H1 (cell line): ENCODE data around the gene PPP1R27. TPM values are rescaled to one million over a fixed set of nuclear protein-coding genes. Genes with fewer than 3 reads are reported as not detected.

ENCODE experiments used
- CTCF ChIA-PET: fragments of 300-600 bp; sonication (Branson Sonifier 250); formaldehyde crosslinking; loops from one replicate; lab custom pipeline; 2021; ENCODE audit not compliant: partially characterized antibody; lab: Charles Lee
- POLR2A ChIA-PET: fragments of 300-600 bp; sonication (Branson Sonifier 250); formaldehyde crosslinking; loops from one replicate; lab custom pipeline; 2021; ENCODE audit warnings: inconsistent platforms; ENCODE audit not compliant: partially characterized antibody; lab: Charles Lee
- DNase-seq, 2 experiments: peaks; one replicate each; pipeline versions ENCODE4 v3.0.0 to v3.0.0-alpha.2; 2010 to 2022; ENCODE audit warnings: low spot score in 2 of 2, low read depth in 1 of 2, mixed read lengths in 1 of 2
- FAIRE-seq: peaks from 2 replicates; lab custom pipeline; 2011; peaks lifted over from hg19 to GRCh38; lab: Jason Lieb, UNC
- H2AFZ ChIP-seq: 2 replicates; pipeline ENCODE4 v1.8.1; 2012; ENCODE audit warnings: low read length, inconsistent platforms
- H2AK5ac ChIP-seq: 2 replicates; pipeline ENCODE4 v1.6.1; 2013; ENCODE audit warnings: low read depth, low read length
- H2BK120ac ChIP-seq: replicated peaks from 2 replicates; pipeline ENCODE3; 2013; ENCODE audit warnings: low read depth, low read length, inconsistent platforms
- H2BK12ac ChIP-seq: 2 replicates; pipeline ENCODE4 v1.6.1; 2013; ENCODE audit warnings: low read depth, low read length
- H2BK15ac ChIP-seq: 2 replicates; pipeline ENCODE4 v1.6.1; 2013; ENCODE audit warnings: low read length
- H2BK20ac ChIP-seq: 2 replicates; pipeline ENCODE4 v1.6.1; 2013; ENCODE audit warnings: low read length
- H2BK5ac ChIP-seq: 2 replicates; pipeline ENCODE4 v1.6.1; 2013; ENCODE audit warnings: low read depth, low read length
- H3K14ac ChIP-seq: 2 replicates; pipeline ENCODE4 v1.6.1; 2013; ENCODE audit warnings: inconsistent platforms; ENCODE audit not compliant: insufficient read length
- H3K18ac ChIP-seq: 2 replicates; pipeline ENCODE4 v1.6.1; 2013; ENCODE audit warnings: low read length; ENCODE audit errors: extremely low read depth
- H3K23ac ChIP-seq: 2 replicates; pipeline ENCODE4 v1.6.1; 2013; ENCODE audit warnings: inconsistent platforms; ENCODE audit not compliant: insufficient read length
- H3K23me2 ChIP-seq: 2 replicates; pipeline ENCODE4 v1.6.1; 2013; ENCODE audit warnings: low read depth, low read length
- H3K27ac ChIP-seq: 2 replicates; pipeline ENCODE4 v1.6.1; 2011; ENCODE audit warnings: low read depth, low read length, inconsistent platforms
- H3K27me3 ChIP-seq, 4 experiments: replicated peaks in 1 of 4; 1 replicate in 1 of 4; 2 replicates in 3 of 4; pipeline versions ENCODE4 v1.6.1 to v1.8.1; 2011 to 2013; ENCODE audit warnings: low read length in 3 of 4, mild to moderate bottlenecking in 3 of 4, inconsistent platforms in 2 of 4, mixed read lengths in 2 of 4, moderate library complexity in 1 of 4; ENCODE audit not compliant: control insufficient read depth in 3 of 4, insufficient read depth in 3 of 4; ENCODE audit errors: extremely low read depth in 1 of 4
- H3K36me3 ChIP-seq, 4 experiments: 2 replicates each; pipeline versions ENCODE4 v1.6.1 to v1.8.1; 2011 to 2013; ENCODE audit warnings: mild to moderate bottlenecking in 4 of 4, low read length in 3 of 4, moderate library complexity in 2 of 4, control low read depth in 1 of 4, inconsistent platforms in 1 of 4; ENCODE audit not compliant: insufficient read depth in 4 of 4, control insufficient read depth in 2 of 4
- H3K4ac ChIP-seq: replicated peaks from 2 replicates; pipeline ENCODE3; 2013; ENCODE audit warnings: low read length, low read depth, mixed read lengths, inconsistent platforms; ENCODE audit not compliant: insufficient read length
- H3K4me1 ChIP-seq, 4 experiments: replicated peaks in 1 of 4; 1 replicate in 1 of 4; 2 replicates in 3 of 4; pipeline versions ENCODE4 v1.6.1 to v1.8.1; 2011 to 2013; ENCODE audit warnings: low read length in 3 of 4, inconsistent platforms in 2 of 4, mixed read lengths in 1 of 4; ENCODE audit not compliant: insufficient read depth in 4 of 4, control insufficient read depth in 3 of 4
- H3K4me2 ChIP-seq, 2 experiments: 2 replicates each; pipeline versions ENCODE4 v1.6.1 to v1.8.1; 2011 to 2013; ENCODE audit warnings: low read depth in 2 of 2, low read length in 2 of 2, control low read depth in 1 of 2, inconsistent platforms in 1 of 2, mild to moderate bottlenecking in 1 of 2; ENCODE audit not compliant: insufficient read depth in 1 of 2
- H3K4me3 ChIP-seq, 4 experiments: fragments of 200-600, 300-600 bp in 1 of 4; sonication (generic), shearing (Covaris generic), sonication (Bioruptor Twin) in 1 of 4; 2 replicates each; pipeline versions ENCODE4 v1.5.1 to v1.8.1; 2011 to 2016; ENCODE audit warnings: low read length in 4 of 4, low read depth in 3 of 4, control low read depth in 2 of 4, inconsistent platforms in 2 of 4, mild to moderate bottlenecking in 2 of 4, mixed read lengths in 1 of 4, moderate library complexity in 1 of 4; ENCODE audit not compliant: insufficient read depth in 2 of 4; ENCODE audit errors: extremely low read depth in 1 of 4
- H3K56ac ChIP-seq: replicated peaks from 2 replicates; pipeline ENCODE3; 2013; ENCODE audit warnings: low read depth, mild to moderate bottlenecking, mixed read lengths, low read length, inconsistent platforms; ENCODE audit not compliant: insufficient read length
- H3K79me1 ChIP-seq: 2 replicates; pipeline ENCODE4 v1.6.1; 2013; ENCODE audit warnings: low read depth, low read length, control low read depth
- H3K79me2 ChIP-seq, 2 experiments: 2 replicates each; pipeline versions ENCODE4 v1.6.1 to v1.8.1; 2012 to 2013; ENCODE audit warnings: low read length in 2 of 2, mild to moderate bottlenecking in 2 of 2, inconsistent platforms in 1 of 2; ENCODE audit not compliant: insufficient read depth in 2 of 2, control insufficient read depth in 1 of 2
- H3K9ac ChIP-seq, 4 experiments: replicated peaks in 1 of 4; 1 replicate in 1 of 4; 2 replicates in 3 of 4; pipeline versions ENCODE4 v1.6.1 to v1.8.1; 2011 to 2013; ENCODE audit warnings: low read depth in 3 of 4, low read length in 3 of 4, control low read depth in 2 of 4, mild to moderate bottlenecking in 2 of 4, moderate library complexity in 2 of 4, inconsistent platforms in 1 of 4; ENCODE audit errors: extremely low read depth in 1 of 4
- H3K9me3 ChIP-seq, 2 experiments: 2 replicates each; pipeline versions ENCODE4 v1.6.1 to v1.8.1; 2012 to 2013; ENCODE audit warnings: mild to moderate bottlenecking in 2 of 2, moderate library complexity in 2 of 2, control low read depth in 1 of 2, inconsistent platforms in 1 of 2, low read depth in 1 of 2, low read length in 1 of 2, mixed read lengths in 1 of 2; ENCODE audit not compliant: insufficient read depth in 2 of 2
- H4K20me1 ChIP-seq, 2 experiments: replicated peaks in 1 of 2; 2 replicates each; pipeline versions ENCODE3 to v1.8.1; 2011 to 2013; ENCODE audit warnings: inconsistent platforms in 2 of 2, low read length in 2 of 2, mild to moderate bottlenecking in 1 of 2; ENCODE audit not compliant: insufficient read depth in 2 of 2, control insufficient read depth in 1 of 2
- H4K5ac ChIP-seq: 2 replicates; pipeline ENCODE4 v1.6.1; 2013; ENCODE audit warnings: low read length, low read depth, mixed read lengths, inconsistent platforms; ENCODE audit not compliant: insufficient read length
- H4K8ac ChIP-seq: 2 replicates; pipeline ENCODE4 v1.8.0; 2013; ENCODE audit warnings: mild to moderate bottlenecking, moderate library complexity, low read length, inconsistent platforms; ENCODE audit not compliant: insufficient read depth; ENCODE audit errors: extremely low read depth
- H4K91ac ChIP-seq: replicated peaks from 2 replicates; pipeline ENCODE3; 2013; ENCODE audit warnings: low read length, mixed read lengths, inconsistent platforms; ENCODE audit not compliant: insufficient read length
- CEBPB ChIP-seq: IDR thresholded peaks from 2 replicates; pipeline ENCODE4 v1.6.1; 2012; ENCODE audit warnings: low read depth, low read length
- EP300 ChIP-seq, 2 experiments: IDR thresholded peaks; 1 replicate in 1 of 2; 2 replicates in 1 of 2; pipeline ENCODE4 v1.6.1; 2011 to 2012; ENCODE audit warnings: low read depth in 2 of 2, low read length in 2 of 2, mild to moderate bottlenecking in 2 of 2, borderline replicate concordance in 1 of 2, inconsistent platforms in 1 of 2, moderate library complexity in 1 of 2
- FOSL1 ChIP-seq: IDR thresholded peaks from 2 replicates; pipeline ENCODE4 v1.6.1; 2011; ENCODE audit warnings: mild to moderate bottlenecking, low read depth, low read length, moderate library complexity; ENCODE audit not compliant: insufficient read depth
- GTF2F1 ChIP-seq: IDR thresholded peaks from 2 replicates; pipeline ENCODE4 v1.6.1; 2012; ENCODE audit warnings: low read depth, low read length, improper control_type of control experiment, borderline replicate concordance
- RAD21 ChIP-seq, 2 experiments: IDR thresholded peaks in 1 of 2; conservative IDR thresholded peaks in 1 of 2; 2 replicates each; pipeline ENCODE4 v1.6.1; 2011; ENCODE audit warnings: low read depth in 2 of 2, low read length in 2 of 2, improper control_type of control experiment in 1 of 2, inconsistent platforms in 1 of 2, mild to moderate bottlenecking in 1 of 2, moderate library complexity in 1 of 2
- RXRA ChIP-seq: IDR thresholded peaks from 2 replicates; pipeline ENCODE4 v1.6.1; 2011; ENCODE audit warnings: low read depth, mild to moderate bottlenecking, low read length, moderate library complexity; ENCODE audit not compliant: insufficient read depth
- SIN3A ChIP-seq, 2 experiments: IDR thresholded peaks in 1 of 2; conservative IDR thresholded peaks in 1 of 2; 2 replicates each; pipeline ENCODE4 v1.6.1; 2011 to 2012; ENCODE audit warnings: low read length in 2 of 2, improper control_type of control experiment in 1 of 2, low read depth in 1 of 2, mild to moderate bottlenecking in 1 of 2
- SIX5 ChIP-seq: IDR thresholded peaks from 2 replicates; pipeline ENCODE4 v1.6.1; 2011; ENCODE audit warnings: mild to moderate bottlenecking, low read depth, low read length
- TAF7 ChIP-seq: optimal IDR thresholded peaks from 2 replicates; pipeline ENCODE3; 2011; ENCODE audit warnings: low read depth, mild to moderate bottlenecking, inconsistent platforms, low read length, moderate library complexity, borderline replicate concordance
- WGBS, 2 experiments: shearing (Covaris generic) in 1 of 2; methylation state at CpG; one replicate each; pipeline versions ENCODE4 v1.1.6 to v1.1.7; 2013 to 2015; ENCODE audit warnings: low lambda C conversion rate in 2 of 2, mixed read lengths in 2 of 2, inconsistent platforms in 1 of 2, low coverage in 1 of 2, missing lambda C conversion rate in 1 of 2; ENCODE audit not compliant: insufficient replicate concordance in 2 of 2, insufficient coverage in 1 of 2, insufficient read length in 1 of 2; ENCODE audit errors: extremely low coverage in 1 of 2, missing lambda C conversion rate in 1 of 2; 5-methylcytosine and 5-hydroxymethylcytosine counted together
- polyA plus RNA-seq, 7 experiments: library from polyadenylated mRNA; depleted of rRNA in 3 of 7; stranded (reverse) in 5 of 7; unstranded in 2 of 7; fragments of >200 nt in 5 of 7; fragments of 200-250 nt in 2 of 7; gene quantifications; 1 replicate in 5 of 7; 2 replicates in 1 of 7; 4 replicates in 1 of 7; pipeline versions ENCODE4 v1.2.1 to v1.2.3, GENCODE V29; 2011 to 2013; ENCODE audit warnings: missing spikeins in 2 of 7, mixed read lengths in 2 of 7
- total RNA-seq: library from RNA; stranded (reverse); fragmentation: NEBNext Ultra II Directional; extraction: Animal tissue kit (Norgen Biotek cat#: 25700); gene quantifications from 2 replicates; pipeline ENCODE4 v1.2.1, GENCODE V29; 2021
- TF ChIP-seq, protein P1 (sequence below): IDR thresholded peaks from 2 replicates; pipeline ENCODE4 v1.6.1; 2012; ENCODE audit warnings: inconsistent platforms

The PPP1R27 gene
- total and polyA plus RNA-seq, 2 of the 8 experiments (the other 6 are each of a cell fraction or from before 2014, with no cell fraction given): 0.27 TPM; not detected in 1

DNA sequence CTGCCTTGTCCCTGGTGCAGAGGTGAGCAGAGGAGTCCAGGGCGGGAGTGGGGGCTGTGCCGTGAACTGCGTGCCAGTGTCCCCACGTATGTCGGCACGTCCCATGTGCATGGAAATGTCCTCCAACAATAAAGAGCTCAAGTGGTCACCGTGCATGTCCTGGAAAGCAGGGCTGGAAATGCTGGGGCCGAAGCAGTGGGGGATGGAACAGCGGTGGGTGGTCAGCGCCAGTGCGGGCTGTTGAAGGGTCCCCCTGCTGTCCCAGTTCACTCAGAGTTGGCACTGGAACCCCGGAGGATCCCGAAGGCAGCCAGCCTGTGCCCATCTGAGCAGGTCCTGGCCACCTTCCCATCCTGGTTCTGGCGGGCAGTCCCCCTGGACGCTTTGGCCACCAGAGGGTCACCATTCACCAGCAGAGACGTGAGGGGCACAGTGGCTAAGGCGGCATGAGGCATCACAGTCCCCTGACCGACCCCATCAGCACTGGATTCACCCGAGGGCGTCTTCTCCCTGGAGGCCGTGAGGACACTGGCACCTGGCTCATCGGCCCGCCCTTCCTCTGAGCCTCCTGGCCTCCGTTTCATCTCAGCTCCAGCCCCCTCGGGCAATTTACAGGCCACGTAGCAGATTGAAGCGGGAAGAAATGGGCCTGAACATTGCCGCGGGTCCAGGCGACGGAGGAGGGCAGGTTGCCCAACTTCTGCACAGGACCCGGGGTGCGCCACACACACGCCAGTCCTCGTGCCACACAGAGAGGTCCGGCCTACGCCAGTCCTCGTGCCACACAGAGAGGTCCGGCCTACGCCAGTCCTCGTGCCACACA lies 20.8 kb downstream of the PPP1R27 start:
- H3K18ac ChIP-seq: no peak overlapping the region
- H3K4me1 ChIP-seq: no peaks in the 10 kb centered on the region; a peak in 1 of 7 replicates
- H2AK5ac ChIP-seq: no peak overlapping the region
- 92% methylated on average over 37 of the region's 41 CpGs; no CpG with 5 or more reads in 1 of the 2 experiments for WGBS, 2 experiments
- ChIA-PET CTCF (interaction anchor here (1.0 to 2.8 kb wide), 5 partner anchors 8 to 83 kb away, joined by 3 to 9 read pairs (median 4); no protein-coding TSS in a partner anchor), POLR2A (interaction anchor here (0.7 to 1.8 kb wide), 5 partner anchors 9 to 86 kb away, joined by 3 to 5 read pairs (median 3); partner anchors contain the start of genes MCRIP1 and PPP1R27)
- H3K27ac ChIP-seq: no peak overlapping the region
- H3K9me3 ChIP-seq: no peaks in the 10 kb centered on the region
- H3K79me1 ChIP-seq: no peaks in the 10 kb centered on the region
- no peak for FAIRE-seq
- H3K4ac ChIP-seq: no peak overlapping the region
- H3K36me3 ChIP-seq: no peaks in the 10 kb centered on the region
- no peak overlapping the region for H2BK20ac ChIP-seq
- DNase-seq: no peak
- no peak overlapping the region for H2AFZ ChIP-seq
- peak overlapping the region; percentile 79 for H4K8ac ChIP-seq
- H4K20me1 ChIP-seq: peaks cover 0 to 2% of the 10 kb centered on the region in 2 experiments
- H2BK120ac ChIP-seq: no peak overlapping the region
- H3K4me3 ChIP-seq: no peak overlapping the region
- no peak overlapping the region for H3K4me2 ChIP-seq
- H3K23ac ChIP-seq: no peak overlapping the region
- H4K5ac ChIP-seq: no peak overlapping the region
- no peak overlapping the region for H2BK12ac ChIP-seq
- no peak overlapping the region for H2BK15ac ChIP-seq
- no peak overlapping the region for H3K56ac ChIP-seq
- H4K91ac ChIP-seq: no peak overlapping the region
- no peak overlapping the region for H3K14ac ChIP-seq
- no peaks in the 10 kb centered on the region for H3K79me2 ChIP-seq
- no peak for TF ChIP-seq SIX5
- no peak for TF ChIP-seq EP300 (IDR thresholded peaks at IDR 0.05; ENCODE audit: borderline replicate concordance in 1 of 2, low read depth in 2 of 2, low read length in 2 of 2)
- no peak for TF ChIP-seq TAF7
- TF ChIP-seq, protein P1, sequence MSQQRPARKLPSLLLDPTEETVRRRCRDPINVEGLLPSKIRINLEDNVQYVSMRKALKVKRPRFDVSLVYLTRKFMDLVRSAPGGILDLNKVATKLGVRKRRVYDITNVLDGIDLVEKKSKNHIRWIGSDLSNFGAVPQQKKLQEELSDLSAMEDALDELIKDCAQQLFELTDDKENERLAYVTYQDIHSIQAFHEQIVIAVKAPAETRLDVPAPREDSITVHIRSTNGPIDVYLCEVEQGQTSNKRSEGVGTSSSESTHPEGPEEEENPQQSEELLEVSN: no peak
- no peak for TF ChIP-seq FOSL1
- no peak for TF ChIP-seq RAD21 (IDR thresholded peaks at IDR 0.05 in 1 of 2, conservative IDR thresholded peaks at IDR 0.05 in 1 of 2; ENCODE audit: low read depth in 2 of 2, low read length in 2 of 2)
- TF ChIP-seq GTF2F1: no peak
- no peak for TF ChIP-seq CEBPB
- no peak for TF ChIP-seq RXRA
- TF ChIP-seq SIN3A (conservative IDR thresholded peaks at IDR 0.05 in 1 of 2, IDR thresholded peaks at IDR 0.05 in 1 of 2; ENCODE audit: low read depth in 1 of 2, low read length in 2 of 2): no peak
- H3K9ac ChIP-seq: no peak overlapping the region
- peaks cover 0 to 2% (median 0%) of the 10 kb centered on the region in 4 experiments; a peak in 1 of 7 replicates for H3K27me3 ChIP-seq
- no peak overlapping the region; the same call in 1 of the 2 replicates for H2BK5ac ChIP-seq
- no peaks in the 10 kb centered on the region for H3K23me2 ChIP-seq
